HL-60 (cell line): ENCODE results near the gene CELA3A.

Experiments used
- DNase-seq, 2 experiments: peaks; one replicate each; pipeline ENCODE4 v3.0.0-alpha.2; 2010 to 2020; ENCODE audit warnings: low read depth in 1 of 2, low spot score in 1 of 2
- H3K27ac ChIP-seq: fragments of 250-450 bp; sonication (Bioruptor Pico); replicated peaks from 2 replicates; pipeline ENCODE4 v1.5.1; 2020; ENCODE audit warnings: mild to moderate bottlenecking, moderate library complexity
- H3K27me3 ChIP-seq: fragments of 250-450 bp; sonication (Bioruptor Pico); 2 replicates; pipeline ENCODE4 v1.5.1; 2021; ENCODE audit warnings: mild to moderate bottlenecking, moderate library complexity; ENCODE audit not compliant: insufficient read depth, poor library complexity, severe bottlenecking
- H3K4me3 ChIP-seq: replicated peaks from 2 replicates; pipeline ENCODE4 v1.5.1; 2011; ENCODE audit warnings: mild to moderate bottlenecking, control low read depth, low read length; ENCODE audit not compliant: insufficient read depth
- GABPA ChIP-seq: IDR thresholded peaks from 2 replicates; pipeline ENCODE4 v1.6.1; 2012; ENCODE audit warnings: low read depth
- POLR2AphosphoS5 ChIP-seq: IDR thresholded peaks from 2 replicates; pipeline ENCODE4 v1.6.1; 2012; ENCODE audit warnings: low read depth
- SPI1 ChIP-seq: IDR thresholded peaks from 2 replicates; pipeline ENCODE4 v1.6.1; 2012; ENCODE audit warnings: low read depth, mild to moderate bottlenecking, borderline replicate concordance
- TF ChIP-seq, protein P1 (sequence below): IDR thresholded peaks from one replicate; pipeline ENCODE4 v1.5.1; 2011; ENCODE audit warnings: low read length, control low read depth, inconsistent platforms; ENCODE audit not compliant: insufficient read depth
- TF ChIP-seq, protein P2 (sequence below): IDR thresholded peaks from 2 replicates; pipeline ENCODE4 v1.6.1; 2012; ENCODE audit warnings: low read depth; ENCODE audit not compliant: insufficient replicate concordance

The CELA3A gene

DNA sequence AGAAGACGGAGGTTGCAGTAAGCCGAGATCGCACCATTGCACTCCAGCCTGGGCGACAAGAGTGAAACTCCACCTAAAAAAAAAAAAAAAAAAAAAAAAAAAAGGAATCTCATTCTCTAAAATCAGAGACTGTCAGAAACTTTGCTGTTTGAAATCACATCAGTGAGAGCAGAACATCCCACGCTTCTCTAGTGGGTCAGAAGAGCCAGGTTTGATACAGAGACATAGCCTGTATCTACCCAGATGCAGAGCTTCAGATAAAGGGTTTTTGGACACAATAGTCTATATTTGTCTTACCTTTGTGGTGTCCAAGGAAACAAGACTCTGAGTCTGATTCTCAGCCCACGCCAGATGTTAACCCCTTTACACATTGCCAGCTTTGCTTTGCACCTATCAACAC is 19.6 kb downstream of the CELA3A start:
- DNase-seq, result no peak

DNA sequence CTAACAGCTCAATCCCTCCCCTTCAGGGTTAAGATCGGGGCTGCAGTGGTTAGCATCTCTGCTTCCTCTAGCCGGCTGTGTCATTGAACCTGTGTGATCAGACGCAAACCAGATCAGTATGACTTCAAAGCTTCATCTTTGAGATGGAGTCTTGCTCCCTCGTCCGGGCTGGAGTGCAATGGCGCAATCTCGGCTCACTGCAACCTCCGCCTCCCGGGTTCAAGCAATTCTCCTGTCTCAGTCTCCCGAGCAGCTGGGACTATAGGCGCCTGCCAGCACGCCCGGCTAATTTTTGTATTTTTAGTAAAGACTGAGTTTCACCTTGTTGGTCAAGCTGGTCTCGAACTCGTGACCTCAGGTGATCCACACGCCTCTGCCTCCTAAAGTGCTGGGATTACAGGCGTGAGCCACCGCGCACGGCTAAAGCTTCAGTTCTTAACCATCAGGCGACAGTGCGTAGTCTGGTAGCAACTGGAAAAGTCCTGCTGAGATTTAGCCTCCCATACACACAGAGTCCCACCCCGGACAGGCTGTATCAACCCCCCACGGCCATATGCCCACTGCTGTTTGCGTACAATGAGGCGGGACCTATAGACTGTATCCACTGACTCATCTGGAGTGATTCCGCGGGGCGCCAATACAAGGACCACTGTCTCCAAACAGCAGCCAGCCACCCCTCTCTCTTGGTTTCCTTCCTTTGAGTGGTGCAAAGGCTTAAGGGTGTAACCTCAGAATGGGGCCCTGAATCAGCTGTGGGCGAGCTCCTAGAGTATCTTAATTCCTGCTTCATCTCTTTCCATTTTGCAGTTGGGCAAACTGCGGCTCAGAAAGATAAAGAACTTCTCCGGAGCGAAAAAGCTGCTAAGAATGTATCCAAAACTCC is 23.3 kb downstream of the CELA3A start:
- peak overlapping the region; percentile 81 for H3K4me3 ChIP-seq
- TF ChIP-seq SPI1, result no peak
- no peak for TF ChIP-seq GABPA
- no peak for TF ChIP-seq POLR2AphosphoS5
- TF ChIP-seq, protein P1, sequence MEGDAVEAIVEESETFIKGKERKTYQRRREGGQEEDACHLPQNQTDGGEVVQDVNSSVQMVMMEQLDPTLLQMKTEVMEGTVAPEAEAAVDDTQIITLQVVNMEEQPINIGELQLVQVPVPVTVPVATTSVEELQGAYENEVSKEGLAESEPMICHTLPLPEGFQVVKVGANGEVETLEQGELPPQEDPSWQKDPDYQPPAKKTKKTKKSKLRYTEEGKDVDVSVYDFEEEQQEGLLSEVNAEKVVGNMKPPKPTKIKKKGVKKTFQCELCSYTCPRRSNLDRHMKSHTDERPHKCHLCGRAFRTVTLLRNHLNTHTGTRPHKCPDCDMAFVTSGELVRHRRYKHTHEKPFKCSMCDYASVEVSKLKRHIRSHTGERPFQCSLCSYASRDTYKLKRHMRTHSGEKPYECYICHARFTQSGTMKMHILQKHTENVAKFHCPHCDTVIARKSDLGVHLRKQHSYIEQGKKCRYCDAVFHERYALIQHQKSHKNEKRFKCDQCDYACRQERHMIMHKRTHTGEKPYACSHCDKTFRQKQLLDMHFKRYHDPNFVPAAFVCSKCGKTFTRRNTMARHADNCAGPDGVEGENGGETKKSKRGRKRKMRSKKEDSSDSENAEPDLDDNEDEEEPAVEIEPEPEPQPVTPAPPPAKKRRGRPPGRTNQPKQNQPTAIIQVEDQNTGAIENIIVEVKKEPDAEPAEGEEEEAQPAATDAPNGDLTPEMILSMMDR, result no peak
- TF ChIP-seq, protein P2, sequence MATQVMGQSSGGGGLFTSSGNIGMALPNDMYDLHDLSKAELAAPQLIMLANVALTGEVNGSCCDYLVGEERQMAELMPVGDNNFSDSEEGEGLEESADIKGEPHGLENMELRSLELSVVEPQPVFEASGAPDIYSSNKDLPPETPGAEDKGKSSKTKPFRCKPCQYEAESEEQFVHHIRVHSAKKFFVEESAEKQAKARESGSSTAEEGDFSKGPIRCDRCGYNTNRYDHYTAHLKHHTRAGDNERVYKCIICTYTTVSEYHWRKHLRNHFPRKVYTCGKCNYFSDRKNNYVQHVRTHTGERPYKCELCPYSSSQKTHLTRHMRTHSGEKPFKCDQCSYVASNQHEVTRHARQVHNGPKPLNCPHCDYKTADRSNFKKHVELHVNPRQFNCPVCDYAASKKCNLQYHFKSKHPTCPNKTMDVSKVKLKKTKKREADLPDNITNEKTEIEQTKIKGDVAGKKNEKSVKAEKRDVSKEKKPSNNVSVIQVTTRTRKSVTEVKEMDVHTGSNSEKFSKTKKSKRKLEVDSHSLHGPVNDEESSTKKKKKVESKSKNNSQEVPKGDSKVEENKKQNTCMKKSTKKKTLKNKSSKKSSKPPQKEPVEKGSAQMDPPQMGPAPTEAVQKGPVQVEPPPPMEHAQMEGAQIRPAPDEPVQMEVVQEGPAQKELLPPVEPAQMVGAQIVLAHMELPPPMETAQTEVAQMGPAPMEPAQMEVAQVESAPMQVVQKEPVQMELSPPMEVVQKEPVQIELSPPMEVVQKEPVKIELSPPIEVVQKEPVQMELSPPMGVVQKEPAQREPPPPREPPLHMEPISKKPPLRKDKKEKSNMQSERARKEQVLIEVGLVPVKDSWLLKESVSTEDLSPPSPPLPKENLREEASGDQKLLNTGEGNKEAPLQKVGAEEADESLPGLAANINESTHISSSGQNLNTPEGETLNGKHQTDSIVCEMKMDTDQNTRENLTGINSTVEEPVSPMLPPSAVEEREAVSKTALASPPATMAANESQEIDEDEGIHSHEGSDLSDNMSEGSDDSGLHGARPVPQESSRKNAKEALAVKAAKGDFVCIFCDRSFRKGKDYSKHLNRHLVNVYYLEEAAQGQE, result no peak
- H3K27ac ChIP-seq, result peak overlapping the region; percentile 96
- DNase-seq, result peak; percentile 58 to 61
- H3K27me3 ChIP-seq, result no peaks in the 10 kb centered on the region

More for the DNA sequence above, 19.6 kb downstream of the CELA3A start:
- Histone ChIP-seq H3K4me3 (no peak overlapping the region), H3K27ac (no peak overlapping the region), H3K27me3 (no peaks in the 10 kb centered on the region)
- TF ChIP-seq POLR2AphosphoS5, result no peak

DNA sequence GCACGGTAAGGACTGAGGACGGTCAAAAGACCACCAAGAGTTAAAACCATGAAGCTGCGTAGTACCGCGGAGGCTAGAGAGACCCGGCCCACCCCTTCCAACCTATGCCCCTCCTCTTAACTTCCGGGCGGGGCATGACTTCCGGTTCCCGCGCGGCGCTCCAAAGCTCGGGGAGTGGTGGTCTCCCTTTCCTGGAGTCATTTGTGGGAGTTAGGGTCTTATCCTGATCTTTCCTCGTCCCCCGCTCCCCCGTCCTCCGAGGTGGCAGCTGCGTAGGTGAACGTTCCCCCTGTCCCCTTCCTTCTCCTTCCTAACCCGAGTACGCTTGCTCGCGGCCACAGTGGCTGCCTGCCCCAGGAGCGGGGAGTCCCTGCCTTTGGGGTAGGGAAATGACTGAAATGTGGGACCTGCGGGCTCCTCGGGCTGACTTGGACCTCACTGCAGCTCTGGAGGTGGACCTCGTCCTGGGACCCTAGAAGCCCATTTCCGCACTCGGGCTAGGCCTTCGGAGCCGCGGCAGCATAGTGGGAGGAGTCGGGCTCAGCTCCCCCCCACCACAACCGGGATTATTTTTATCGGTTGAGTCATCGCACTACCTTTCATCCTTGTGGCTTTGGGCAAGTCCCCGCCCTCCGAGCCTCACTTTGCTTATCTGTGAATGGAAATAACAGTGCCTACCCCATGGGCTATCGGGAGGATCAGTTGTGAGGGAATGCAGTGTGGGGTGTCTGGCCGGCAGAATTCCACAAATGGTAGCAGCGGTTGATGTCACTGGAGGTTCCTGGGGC is 24.1 kb downstream of the CELA3A start:
- peak; percentile 89; the same call in 1 of the 2 replicates for TF ChIP-seq POLR2AphosphoS5
- no peak for TF ChIP-seq SPI1
- TF ChIP-seq, protein P1, result no peak
- TF ChIP-seq GABPA, result peak; percentile 92
- TF ChIP-seq, protein P2, result peak; percentile 63
- H3K27ac ChIP-seq, result peak overlapping the region; percentile 96
- DNase-seq, result peak; percentile 84 to 90
- H3K4me3 ChIP-seq, result peak overlapping the region; percentile 81
- H3K27me3 ChIP-seq, result no peaks in the 10 kb centered on the region

DNA sequence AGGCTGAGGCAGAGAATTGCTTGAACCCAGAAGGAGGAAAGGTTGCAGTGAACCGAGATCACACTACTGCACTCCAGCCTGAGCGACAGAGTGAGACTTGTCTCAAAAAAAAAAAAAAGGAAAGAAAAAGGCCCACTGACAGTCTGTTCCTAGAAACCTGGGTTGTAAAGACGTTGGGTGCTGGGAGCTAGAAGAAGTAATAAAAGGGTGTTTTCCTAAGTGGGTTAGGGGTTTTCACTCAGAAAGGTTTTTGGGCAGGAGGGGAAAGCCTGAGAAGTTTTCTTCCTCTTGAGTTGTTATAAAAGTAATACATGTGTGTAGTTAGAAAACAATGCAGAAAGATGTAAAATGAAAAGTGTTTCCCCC is 25.4 kb downstream of the CELA3A start:
- Histone ChIP-seq H3K27ac (no peak overlapping the region), H3K4me3 (no peak overlapping the region), H3K27me3 (no peaks in the 10 kb centered on the region)
- no peak for DNase-seq
- TF ChIP-seq POLR2AphosphoS5 (no peak), GABPA (no peak), SPI1 (no peak)
- TF ChIP-seq, protein P2, result no peak
- TF ChIP-seq, protein P1, result no peak
